Fibroblast of mammary gland (primary cell): ENCODE results near the gene CHL1.

Source experiments
- DNase-seq: peaks from one replicate; pipeline ENCODE4 v3.0.0-alpha.2; 2010; ENCODE audit warnings: low read depth
- H3K4me3 ChIP-seq: 2 replicates; pipeline ENCODE4 v1.5.1; 2011; ENCODE audit warnings: low read depth, mild to moderate bottlenecking, low read length, moderate library complexity; ENCODE audit not compliant: control insufficient read depth
- CTCF ChIP-seq: conservative IDR thresholded peaks from 2 replicates; pipeline ENCODE4 v1.5.1; 2011; ENCODE audit warnings: low read depth, low read length, inconsistent platforms; ENCODE audit not compliant: control insufficient read depth, insufficient read depth

CHL1 gene

GRCh38 chr3:418239-418929, 221.8 kb downstream of the CHL1 start:
- H3K4me3 ChIP-seq: no peak overlapping the region
- DNase-seq: no peak
- no peak for TF ChIP-seq CTCF

- no peak overlapping the region for H3K4me3 ChIP-seq
- TF ChIP-seq CTCF: no peak
- DNase-seq: no peak
Measured at GRCh38 chr3:420584-420983, 224.0 kb downstream of the CHL1 start.

DNA sequence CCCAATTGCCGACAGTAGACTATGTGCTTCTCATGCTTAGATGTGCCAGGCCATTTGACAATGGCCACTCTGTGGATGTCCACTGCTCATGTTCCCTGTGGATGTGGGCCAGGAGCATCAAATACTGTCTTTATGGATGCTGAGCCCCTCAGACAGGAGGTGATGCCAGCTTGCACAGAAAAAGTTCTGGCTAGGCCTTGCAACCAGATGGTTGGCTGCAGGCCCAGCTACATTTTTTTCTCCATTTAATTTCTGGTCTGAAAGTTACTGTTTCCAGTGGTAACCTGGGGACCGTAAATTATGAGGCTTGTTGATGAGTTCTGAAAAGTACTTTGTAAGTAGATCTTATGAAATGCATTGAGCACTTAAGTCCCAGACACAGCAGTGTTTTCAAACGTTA, 228.5 kb downstream of the CHL1 start:
- H3K4me3 ChIP-seq: no peak overlapping the region
- no peak for TF ChIP-seq CTCF
- peak; percentile 3 for DNase-seq

DNA sequence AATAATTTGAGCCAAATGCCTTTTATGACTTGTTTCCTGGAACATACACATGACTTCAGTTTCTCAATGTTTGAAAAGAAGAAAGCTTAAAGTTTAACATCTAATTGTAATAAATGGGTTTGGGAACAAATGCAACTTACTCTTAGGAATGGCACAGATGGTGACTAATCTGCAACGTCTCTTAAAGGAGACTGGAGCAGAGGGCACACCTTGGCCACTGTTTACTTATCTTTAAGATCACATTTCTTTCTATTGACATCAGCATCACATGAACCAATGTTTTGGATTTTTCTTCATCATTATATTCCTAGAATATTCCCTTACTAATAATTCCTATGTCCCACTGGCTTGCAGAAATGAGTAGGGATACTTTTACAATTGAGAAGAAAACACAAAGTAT, 229.5 kb downstream of the CHL1 start:
- no peak for TF ChIP-seq CTCF
- peak; percentile 11 for DNase-seq
- no peak overlapping the region for H3K4me3 ChIP-seq

GRCh38 chr3:427128-427527, 230.6 kb downstream of the CHL1 start:
- DNase-seq: no peak
- H3K4me3 ChIP-seq: no peak overlapping the region
- TF ChIP-seq CTCF: no peak

GRCh38 chr3:430186-430585, 233.6 kb downstream of the CHL1 start:
- no peak for DNase-seq
- TF ChIP-seq CTCF: no peak
- H3K4me3 ChIP-seq: no peak overlapping the region

DNA sequence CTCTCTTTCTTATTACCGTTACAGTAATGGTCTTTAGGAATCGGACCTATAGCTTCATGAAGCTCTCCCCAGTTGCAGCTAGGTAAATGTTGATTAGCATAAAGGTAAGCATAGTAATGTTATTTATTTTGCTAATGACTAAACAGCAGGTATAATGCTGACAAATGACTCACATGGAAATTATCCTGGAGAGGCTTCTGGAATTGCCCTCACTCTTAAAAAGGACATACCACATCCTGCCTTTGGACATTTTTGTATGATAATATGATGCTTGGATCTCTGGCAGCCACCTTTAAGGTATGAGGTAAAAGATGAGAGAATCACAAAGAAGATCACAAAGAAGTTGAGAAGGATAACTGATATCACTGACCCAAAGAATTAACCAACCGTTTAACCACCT, 238.6 kb downstream of the CHL1 start:
- H3K4me3 ChIP-seq: no peak overlapping the region
- no peak for DNase-seq
- TF ChIP-seq CTCF: no peak
